ENCODE measurements around the gene RERE.

DNA sequence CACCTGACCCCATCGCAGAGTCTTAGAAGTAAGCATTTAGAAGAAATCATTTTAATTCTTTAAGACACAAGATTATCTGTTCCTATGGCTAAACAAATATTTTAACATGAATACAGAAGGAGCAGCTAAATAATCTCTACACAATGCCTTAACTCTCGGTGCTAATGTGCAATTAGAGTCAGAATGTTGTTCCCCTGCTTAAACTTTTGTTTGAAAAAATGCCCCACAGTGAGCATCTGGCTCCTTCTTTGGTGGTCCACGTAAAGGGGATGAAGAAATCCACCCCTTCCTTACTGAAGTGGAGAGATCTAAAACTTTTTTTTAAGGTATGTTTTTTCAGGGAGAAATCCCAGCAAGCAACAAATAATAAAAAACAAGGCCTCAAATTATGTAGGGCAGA lies 444.3 kb downstream of the RERE start:
- TF ChIP-seq EZH2phosphoT487 (conservative IDR thresholded peaks at IDR 0.05; ENCODE audit: low read length) = no peak
- TF ChIP-seq, protein P1, sequence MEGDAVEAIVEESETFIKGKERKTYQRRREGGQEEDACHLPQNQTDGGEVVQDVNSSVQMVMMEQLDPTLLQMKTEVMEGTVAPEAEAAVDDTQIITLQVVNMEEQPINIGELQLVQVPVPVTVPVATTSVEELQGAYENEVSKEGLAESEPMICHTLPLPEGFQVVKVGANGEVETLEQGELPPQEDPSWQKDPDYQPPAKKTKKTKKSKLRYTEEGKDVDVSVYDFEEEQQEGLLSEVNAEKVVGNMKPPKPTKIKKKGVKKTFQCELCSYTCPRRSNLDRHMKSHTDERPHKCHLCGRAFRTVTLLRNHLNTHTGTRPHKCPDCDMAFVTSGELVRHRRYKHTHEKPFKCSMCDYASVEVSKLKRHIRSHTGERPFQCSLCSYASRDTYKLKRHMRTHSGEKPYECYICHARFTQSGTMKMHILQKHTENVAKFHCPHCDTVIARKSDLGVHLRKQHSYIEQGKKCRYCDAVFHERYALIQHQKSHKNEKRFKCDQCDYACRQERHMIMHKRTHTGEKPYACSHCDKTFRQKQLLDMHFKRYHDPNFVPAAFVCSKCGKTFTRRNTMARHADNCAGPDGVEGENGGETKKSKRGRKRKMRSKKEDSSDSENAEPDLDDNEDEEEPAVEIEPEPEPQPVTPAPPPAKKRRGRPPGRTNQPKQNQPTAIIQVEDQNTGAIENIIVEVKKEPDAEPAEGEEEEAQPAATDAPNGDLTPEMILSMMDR (IDR thresholded peaks at IDR 0.05; ENCODE audit: insufficient read depth, low read length, poor library complexity, severe bottlenecking) = no peak

Data from SU-DHL-6 (cell line).